GM18907 (cell line): ENCODE measurements around the gene DTX3.
A peak's percentile ranks its signal among the peaks of the same experiment; 100 is the strongest.
"Not testable (repeated sequence)": the region's sequence is repeated elsewhere in the genome, so short reads cannot be mapped to it uniquely, and the experiment has no call there.

Experiments
- ATAC-seq: cut with Tn5 transposase; IDR thresholded peaks from one replicate; pipeline ENCODE4 v1.9.1; 2021; ENCODE audit warnings: mild to moderate bottlenecking, moderate library complexity; ENCODE audit not compliant: unreplicated experiment

DTX3 gene

GRCh38 chr12:57631566-57632072 lies 27.0 kb downstream of the DTX3 start:
- ATAC-seq: no peak

- ATAC-seq: peak; percentile 33
Measured at GRCh38 chr12:57632073-57632957, 27.7 kb downstream of the DTX3 start.

DNA sequence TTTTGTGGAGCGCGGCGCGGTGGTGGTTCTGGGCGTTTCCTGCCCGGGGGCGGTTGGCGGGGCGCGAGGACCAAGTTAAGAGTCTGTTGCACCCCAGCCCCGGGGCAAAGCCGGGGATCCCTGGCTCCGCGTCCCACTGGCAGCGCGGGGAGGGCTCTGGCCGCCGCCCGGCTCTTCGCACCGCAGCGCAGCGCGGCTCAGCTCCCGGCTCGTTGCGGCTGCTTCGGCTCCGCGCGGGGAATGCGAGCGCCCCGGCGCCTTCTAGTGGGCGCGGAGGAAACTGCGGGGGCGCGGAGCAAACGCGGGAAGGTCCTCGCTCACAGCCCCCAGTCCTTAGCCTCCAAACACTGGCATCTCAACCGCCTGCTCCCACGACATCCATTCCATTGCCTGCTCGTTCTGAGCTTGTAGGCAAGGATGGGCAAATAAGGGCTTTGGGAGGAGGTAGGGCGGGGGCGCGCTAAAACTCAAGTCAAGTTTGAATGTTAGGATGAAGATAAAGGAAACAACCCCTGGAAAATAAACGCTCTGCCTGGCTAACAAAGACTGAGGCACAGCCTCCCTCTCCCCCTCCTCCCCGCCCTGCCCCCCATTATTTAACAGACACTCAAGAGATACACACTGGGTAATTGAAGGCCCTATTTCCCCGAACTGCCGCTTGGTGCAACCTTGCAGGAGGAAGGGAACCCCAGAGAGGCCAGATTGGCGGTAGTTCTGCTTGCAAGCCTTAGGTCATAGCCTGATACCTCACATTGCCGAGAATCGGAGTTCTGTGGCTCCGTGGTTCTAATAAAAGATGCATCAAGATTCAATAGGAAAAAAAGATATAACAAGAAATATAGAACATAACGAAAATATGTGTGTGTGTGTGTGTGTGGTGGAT lies 28.6 kb downstream of the DTX3 start, which contains the start of gene B4GALNT1:
Gene B4GALNT1, minus strand, starts transcription at position 244 of the 883 bp plus-strand sequence. CDS start 1,069 bp downstream, outside the sequence.
- ATAC-seq: peak; percentile 81

GRCh38 chr12:57636731-57637130 lies 32.1 kb downstream of the DTX3 start:
- ATAC-seq: not testable (repeated sequence)

- ATAC-seq: no peak
Measured at GRCh38 chr12:57637364-57637763, 32.7 kb downstream of the DTX3 start.

DNA sequence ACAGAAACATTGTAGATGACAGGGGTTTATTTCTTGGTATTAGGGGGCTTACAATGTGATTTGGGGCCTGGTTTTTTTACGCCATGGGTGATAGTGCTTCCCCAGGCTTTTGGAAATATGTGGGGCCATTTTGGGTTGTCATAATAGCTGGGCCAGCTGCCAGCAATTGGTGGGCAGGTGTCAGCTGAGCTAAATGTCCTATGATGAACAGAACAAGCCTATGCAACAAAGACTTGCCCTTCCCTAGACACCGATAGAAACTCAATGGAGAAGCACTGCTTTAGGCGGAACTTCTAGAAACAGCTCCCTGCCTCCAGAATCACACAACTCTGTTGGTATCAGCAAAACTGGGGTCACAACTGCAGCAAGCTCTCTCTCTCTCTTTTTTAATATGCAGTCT lies 33.5 kb downstream of the DTX3 start:
- no peak for ATAC-seq

GRCh38 chr12:57640175-57641042 lies 35.8 kb downstream of the DTX3 start:
- no peak for ATAC-seq

DNA sequence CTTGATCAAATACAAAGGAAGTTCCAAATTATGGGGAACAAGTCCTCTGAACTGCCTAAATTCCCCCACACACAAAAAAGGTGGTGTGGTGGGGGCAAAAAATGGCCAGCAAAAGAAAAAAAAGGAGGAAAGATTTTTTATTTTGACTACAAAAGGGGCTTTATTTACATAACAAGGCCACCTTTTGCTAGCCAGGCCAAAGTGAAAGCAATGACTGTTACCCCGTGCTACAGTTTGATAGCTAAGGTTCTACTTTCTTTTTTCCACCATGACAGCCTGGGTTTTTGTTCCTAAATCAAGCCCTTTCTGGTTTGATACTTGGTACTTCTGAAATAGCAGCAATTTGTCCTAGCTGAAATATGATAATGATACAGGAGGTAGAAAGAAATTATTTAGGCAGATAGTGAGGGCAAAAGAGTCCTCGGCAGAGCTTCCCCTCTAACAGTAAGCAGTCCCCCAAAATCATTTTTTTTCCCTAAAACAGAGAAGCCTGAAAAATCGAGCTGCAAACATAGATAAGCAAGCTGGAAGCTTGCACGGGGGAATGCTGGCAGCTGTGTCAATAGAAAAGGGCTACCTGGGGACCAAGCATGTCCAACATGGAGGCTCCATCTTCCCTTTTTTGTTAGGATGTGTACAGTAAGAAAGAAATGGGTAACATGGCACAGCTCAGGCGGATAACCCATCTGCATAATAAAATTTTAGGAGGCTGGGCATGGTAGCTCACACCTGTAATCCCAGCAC lies 37.2 kb downstream of the DTX3 start:
- no peak for ATAC-seq

DNA sequence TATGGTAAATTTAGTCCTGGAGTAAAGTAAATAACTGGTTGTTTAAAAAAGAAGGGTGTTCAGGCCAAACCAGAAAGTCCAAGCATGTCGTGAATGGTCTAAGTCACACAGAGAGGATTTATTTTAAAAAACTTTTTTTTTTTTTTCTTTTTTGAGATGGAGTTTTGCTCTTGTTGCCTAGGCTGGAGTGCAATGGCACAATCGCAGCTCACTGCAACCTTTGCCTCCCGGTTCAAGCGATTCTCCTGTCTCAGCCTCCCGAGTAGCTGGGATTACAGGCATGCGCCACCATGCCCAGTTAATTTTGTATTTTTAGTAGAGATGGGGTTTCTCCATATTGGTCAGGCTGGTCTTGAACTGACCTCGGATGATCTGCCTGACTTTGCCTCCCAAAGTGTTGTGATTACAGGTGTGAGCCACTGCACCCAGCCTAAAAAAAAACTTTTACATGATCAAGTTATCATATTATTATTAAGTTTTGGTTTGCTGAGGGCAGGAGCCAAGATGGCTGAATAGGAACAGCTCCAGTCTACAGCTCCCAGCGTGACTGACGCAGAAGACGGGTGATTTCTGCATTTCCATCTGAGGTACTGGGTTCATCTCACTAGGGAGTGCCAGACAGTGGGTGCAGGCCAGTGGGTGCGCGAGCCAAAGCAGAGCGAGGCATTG lies 41.5 kb downstream of the DTX3 start:
- not testable (repeated sequence) for ATAC-seq

DNA sequence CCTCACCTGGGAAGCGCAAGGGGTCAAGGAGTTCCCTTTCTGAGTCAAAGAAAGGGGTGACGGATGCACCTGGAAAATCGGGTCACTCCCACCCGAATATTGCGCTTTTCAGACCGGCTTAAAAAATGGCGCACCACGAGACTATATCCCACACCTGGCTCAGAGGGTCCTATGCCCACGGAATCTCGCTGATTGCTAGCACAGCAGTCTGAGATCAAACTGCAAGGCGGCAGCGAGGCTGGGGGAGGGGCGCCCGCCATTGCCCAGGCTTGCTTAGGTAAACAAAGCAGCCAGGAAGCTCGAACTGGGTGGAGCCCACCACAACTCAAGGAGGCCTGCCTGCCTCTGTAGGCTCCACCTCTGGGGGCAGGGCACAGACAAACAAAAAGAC lies 42.0 kb downstream of the DTX3 start:
- not testable (repeated sequence) for ATAC-seq

GRCh38 chr12:57654042-57654441 lies 49.4 kb downstream of the DTX3 start:
- ATAC-seq: no peak

GRCh38 chr12:57655541-57656240 lies 51.1 kb downstream of the DTX3 start:
- ATAC-seq: no peak

DNA sequence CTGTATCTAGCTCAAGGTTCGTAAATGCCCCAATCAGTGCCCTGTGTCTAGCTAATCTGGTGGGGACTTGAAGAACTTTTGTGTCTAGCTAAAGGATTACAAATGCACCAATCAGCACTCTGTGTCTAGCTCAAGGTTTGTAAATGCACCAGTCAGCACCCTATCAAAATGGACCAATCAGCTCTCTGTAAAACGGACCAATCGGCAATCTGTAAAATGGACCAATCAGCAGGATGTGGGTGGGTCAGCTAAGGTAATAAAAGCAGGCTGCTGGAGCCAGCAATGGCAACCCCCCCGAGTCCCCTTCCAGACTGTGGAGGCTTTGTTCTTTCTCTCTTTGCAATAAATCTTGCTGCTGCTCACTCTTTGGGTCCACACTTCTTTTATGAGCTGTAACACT lies 51.8 kb downstream of the DTX3 start:
- ATAC-seq: not testable (repeated sequence)

GRCh38 chr12:57657744-57658143 lies 53.1 kb downstream of the DTX3 start:
- no peak for ATAC-seq

DNA sequence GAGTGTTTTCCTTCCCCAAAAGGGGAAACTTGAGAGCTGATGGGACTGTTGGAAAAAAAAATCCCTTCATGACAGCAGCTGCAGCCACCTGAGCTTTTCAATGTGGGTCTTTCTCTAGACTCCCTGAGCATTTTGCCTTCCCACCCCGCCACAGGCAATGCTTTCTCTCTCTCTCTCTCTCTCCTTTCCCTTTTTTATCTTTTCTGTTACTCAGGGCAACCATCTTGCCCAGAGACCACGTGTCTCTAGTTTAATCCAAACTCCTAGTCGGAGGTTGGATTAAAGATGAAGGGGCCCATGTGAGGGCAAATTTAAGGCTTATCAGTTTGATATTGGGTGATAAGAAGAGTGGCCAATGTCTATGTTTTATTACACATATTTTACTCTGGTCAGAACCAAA lies 54.3 kb downstream of the DTX3 start:
- no peak for ATAC-seq
